SW 1271 (cell line): ENCODE data around the gene MARCHF7.
"Not testable (repeated sequence)": the region's sequence is repeated elsewhere in the genome, so short reads cannot be mapped to it uniquely, and the experiment has no call there.

Experiments
- DNase-seq, 2 experiments: peaks; one replicate each; lab custom pipeline; 2025; lab: John Stamatoyannopoulos, UW

Gene MARCHF7

DNA sequence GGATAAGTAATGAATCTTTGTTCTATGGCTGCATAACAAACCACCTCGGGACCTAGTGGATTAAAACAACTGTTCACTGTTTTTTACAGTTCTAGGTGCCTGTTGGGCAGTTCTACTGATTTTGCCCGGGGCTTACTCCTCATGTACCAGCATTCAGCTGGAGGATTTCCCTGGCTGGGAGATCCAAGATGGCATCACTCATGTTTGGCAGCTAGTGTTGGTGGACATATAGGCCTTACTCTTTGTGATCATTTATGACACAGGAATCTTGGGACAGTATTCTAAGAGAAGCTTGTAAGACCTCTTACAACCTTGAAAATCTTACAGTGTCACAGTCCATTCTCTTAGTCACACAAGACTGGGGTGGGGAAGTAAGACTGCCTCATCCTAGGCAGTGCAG lies 4.6 kb downstream of the MARCHF7 start:
- no peak for DNase-seq

DNA sequence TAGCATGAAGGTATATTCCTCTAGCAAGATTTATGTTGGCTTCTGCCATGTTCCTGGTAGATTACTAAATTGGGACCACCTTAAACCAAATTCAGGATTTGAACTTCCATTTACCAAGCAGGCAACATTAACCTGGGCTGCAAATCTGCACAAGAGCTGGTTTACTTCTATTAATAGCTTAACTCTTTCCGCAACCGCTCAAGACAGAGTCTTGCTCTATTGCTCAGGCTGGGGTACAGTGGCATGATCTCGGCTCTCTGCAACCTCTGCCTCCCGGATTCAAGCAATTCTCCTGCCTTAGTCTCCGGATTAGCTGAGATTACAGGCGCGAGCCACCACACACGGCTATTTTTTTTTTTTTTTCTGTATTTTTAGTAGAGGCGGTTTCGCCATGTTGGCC lies 8.4 kb downstream of the MARCHF7 start:
- DNase-seq, result no peak

DNA sequence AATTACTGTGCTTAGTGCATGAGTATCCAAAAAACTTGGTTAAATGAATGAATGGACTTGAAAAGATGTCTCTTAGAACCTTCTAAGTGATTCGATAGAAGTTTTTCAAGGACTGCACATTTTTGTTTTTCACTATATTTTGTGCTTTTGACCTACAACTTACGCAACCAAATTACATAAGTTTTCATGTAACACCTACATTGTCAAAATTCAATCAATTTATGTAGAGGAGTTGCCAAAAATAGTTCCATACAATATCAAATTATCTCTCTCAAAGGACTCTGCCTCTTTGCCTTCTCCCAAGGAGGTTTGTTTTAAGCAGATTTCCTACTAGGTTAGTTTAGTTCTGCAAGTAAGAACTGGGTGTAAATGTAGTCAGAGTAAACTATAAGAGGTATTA lies 10.3 kb downstream of the MARCHF7 start:
- no peak for DNase-seq

DNA sequence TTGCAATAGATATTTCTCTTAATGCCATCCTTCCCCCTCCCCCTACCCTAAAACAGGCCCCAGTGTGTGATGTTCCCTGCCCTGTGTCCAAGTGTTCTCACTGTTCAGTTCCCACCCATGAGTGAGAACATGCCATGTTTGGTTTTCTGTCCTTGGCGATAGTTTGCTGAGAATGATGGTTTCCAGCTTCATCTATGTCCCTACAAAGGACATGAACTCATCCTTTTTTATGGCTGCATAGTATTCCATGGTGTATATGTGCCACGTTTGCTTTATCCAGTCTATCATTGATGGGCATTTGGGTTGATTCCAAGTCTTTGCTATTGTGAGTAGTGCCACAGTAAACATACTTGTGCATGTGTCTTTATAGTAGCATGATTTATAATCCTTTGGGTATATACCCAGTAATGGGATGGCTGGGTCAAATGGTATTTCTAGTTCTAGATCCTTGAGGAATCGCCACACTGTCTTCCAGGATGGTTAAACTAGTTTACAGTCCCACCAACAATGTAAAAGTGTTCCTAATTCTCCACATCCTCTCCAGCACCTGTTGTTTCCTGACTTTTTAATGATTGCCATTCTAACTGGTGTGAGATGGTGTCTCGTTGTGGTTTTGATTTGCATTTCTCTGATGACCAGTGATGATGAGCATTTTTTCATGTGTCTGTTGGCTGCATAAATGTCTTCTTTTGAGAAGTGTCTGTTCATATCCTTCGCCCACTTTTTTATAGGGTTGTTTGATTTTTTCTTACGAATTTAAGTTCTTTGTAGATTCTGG lies 12.7 kb downstream of the MARCHF7 start:
- DNase-seq, result not testable (repeated sequence)

DNA sequence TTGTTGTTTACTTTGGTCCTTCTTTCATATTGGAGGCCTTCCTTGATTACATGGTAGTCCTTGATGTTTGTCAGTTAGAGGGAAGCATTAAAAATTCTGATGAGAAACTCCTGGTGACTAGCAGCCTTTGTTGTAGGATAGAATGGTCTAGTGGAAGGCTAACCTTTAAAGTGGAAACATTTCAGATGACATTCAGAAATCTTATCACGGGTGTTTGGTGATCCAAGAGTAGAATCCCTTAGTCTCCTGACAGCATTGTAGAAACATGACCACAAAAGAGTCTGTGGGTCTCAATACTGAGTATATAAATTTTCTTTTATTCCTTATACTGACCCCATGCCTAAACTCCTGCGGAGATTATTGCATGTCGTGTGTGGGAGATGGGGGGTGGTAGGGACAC lies 13.4 kb downstream of the MARCHF7 start:
- DNase-seq, result no peak

DNA sequence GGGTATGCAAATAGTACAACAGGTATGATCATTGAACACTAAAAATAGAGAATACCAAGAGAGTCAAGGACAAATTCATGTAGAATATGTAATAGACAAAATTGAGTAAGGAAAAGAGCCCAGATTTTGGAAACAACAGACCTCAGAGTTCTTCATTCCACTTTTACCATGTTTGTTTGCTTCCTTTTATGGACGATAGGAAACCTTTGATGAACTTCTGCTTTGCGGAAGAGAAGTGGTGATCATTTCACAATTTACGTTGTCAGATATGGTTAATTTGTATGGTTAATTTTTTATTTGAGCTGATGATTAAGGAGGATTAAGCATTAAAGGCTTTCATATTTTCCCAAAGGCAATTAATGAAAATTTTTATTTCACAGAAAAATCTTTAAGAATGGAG lies 16.3 kb downstream of the MARCHF7 start:
- DNase-seq, result no peak

DNA sequence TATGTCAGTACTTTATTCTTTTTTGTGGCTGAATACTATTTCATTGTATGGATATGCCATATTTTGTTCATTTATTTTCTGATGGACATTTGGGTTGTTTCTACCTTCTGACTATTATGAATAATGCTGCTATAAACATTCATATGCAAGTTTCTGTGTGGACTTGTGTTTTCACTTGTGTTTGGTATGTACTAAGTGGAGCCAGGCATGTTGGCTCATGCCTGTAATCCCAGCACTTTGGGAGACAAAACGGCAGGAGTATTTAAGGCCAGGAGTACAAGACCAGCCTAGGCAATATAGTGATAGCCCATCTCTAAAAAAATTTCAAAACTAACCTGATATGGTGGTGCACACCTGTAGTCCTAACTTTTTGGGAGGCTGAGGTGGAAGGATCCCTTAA lies 23.3 kb downstream of the MARCHF7 start:
- DNase-seq, result no peak

DNA sequence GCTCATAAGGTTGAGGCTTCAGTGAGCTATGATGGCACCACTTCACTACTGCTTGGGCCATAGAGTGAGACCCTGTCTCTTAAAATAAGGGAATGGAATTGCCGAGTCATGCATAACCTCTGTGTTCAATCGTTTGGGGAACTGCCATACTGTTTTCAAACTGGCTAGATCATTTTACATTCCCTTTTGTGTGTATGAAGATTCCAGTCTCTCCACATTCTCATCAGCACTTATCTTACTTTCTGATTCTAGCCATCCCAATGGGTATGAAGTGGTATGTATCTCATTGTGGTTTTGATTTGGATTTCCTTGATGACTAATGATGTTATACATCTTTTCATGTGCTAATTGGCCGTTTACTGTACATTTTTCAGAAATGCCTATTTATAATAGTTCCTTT lies 23.7 kb downstream of the MARCHF7 start:
- DNase-seq, result no peak

DNA sequence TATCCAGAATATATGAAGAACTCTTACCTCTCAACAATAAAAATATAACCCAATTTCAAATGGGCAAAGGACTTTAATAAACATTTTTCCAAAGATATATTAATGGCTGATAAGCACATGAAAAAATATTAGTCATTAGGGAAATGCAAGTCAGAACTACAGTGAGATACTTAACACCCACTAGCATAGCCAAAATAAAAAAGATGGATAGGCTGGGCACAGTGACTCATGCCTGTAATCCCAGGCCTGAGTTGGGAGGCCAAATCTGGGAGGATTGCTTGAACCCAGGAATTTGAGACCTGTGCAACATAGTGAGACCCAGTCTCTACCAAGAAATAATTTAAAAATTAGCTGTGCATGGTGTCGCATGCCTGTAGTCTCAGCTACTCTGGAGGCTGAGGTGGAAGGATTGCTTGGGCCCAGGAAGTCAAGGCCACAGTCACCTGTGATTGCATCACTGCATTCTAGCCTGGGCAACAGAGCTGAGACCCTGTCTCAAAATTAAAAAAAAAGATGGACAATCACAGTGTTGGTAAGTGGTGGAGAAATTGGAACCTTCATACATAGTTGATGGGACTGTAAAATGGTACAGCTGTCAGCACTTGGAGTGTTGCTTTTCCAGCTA lies 25.1 kb downstream of the MARCHF7 start:
- no peak for DNase-seq

DNA sequence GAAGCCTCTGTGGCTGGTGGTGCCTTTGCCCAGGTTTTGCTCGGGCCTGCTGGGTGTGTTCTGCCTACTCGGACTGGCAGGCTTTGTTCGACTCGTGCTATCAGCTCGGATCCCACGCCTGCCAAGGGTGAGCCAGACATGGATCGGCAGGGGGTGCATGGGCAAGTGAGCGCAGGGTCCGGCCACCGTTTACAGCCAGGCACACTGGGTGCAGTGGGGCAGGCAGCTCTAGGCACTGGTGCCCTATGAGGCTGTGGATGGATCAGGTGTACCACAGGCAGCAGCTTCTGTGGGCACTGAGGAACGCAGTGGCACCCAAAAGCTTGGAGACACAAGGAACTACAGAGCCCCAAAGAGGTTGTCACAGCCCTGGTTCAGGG lies 25.6 kb downstream of the MARCHF7 start:
- DNase-seq, result no peak

DNA sequence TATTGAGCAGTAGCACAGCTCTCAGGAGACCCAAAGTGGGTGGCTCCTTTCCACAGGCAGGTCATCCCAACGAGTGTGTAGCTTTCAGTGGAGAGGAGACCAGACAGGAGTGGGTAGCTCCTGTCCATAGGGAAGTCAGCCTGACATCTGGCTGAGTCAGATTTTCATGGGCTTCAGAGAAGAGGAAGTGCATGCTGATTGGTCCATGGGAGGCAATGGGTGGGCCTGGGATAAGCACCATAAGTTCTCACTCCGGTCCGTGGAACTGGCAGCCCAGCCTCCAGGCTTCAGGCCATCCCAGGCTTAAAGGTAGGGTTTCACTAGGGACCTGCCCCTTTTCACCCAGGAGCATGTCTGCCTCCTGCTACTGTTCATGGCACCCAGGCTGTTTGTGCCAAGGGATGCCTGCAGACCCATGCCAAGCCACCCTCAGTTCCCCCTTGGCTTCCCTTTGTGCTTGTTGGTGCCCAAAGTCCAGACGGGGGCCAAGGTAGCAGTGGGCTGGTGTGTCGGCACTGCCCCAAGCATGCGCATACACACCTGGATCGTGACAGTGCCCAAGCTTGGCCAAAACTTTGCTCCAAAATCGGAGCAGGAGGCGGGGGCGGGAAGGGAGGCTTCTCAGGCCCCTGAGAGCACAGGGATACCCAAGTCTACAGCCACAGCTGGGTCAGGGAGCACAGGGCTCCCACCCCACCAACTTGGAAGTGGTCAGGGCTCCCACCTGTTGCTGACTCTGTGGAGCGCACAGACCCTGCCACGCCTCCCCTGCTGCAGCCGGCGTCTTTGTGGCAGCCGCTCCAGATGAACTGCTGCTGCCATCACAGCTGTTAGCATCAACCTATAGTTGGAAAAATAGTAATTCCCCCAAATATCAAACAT lies 26.4 kb downstream of the MARCHF7 start:
- DNase-seq, result peak in 1 of 2 experiments; percentile 5

DNA sequence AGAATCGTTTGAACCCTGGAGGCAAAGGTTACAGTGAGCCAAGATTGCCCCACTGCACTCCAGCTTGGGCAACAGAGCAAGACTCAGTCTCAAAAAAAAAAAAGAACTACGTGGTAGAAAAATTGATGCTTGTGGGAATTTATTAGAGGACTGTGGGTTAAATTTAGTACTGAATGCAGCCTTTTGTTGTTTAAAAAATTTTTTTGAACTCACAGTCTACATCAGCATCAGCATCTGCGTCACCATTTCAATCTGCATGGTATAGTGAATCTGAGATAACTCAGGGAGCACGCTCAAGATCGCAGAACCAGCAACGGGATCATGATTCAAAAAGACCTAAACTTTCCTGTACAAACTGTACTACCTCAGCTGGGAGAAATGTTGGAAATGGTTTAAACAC lies 30.5 kb downstream of the MARCHF7 start:
- no peak for DNase-seq

DNA sequence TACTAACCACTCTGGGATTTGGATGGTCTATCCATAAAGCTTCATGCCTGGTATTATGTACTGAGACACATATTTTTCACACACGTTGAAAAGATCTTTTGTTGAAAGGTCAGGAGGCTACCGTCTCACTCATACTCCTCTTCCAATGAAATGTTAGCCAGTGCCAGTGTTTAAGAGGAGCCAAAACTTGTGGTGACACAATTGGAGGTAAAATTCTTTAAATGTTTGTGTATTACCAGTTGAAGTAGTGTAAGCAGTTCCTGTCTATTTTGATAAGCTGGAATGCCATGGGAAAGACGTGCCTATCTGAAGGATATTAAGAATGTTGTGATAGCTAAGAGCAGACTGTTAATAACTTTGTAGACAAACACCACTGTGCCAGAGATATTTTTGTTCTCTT lies 32.1 kb downstream of the MARCHF7 start:
- DNase-seq, result no peak

DNA sequence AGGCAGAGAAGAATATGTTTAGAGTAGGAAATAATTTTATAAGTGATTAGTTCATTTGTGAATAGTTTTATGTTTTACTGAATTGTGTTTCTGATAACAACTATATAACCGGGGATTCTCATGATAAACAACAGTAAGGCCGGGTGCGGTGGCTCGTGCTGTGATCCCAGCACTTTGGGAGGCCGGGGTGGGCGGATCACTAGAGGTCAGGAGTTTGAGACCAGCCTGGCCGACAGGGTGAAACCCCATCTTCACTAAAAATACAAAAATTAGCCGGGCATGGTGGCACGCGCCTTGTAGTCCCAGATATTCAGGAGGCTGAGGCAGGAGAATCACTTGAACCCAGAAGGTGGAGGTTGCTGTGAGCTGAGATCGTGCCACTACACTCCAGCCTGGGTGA lies 32.9 kb downstream of the MARCHF7 start:
- not testable (repeated sequence) for DNase-seq

DNA sequence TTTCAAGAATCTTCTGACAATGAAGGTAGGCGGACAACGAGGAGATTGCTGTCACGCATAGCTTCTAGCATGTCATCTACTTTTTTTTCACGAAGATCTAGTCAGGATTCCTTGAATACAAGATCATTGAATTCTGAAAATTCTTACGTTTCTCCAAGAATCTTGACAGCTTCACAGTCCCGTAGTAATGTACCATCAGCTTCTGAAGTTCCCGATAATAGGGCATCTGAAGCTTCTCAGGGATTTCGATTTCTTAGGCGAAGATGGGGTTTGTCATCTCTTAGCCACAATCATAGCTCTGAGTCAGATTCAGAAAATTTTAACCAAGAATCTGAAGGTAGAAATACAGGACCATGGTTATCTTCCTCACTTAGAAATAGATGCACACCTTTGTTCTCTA lies 35.8 kb downstream of the MARCHF7 start:
- no peak for DNase-seq

DNA sequence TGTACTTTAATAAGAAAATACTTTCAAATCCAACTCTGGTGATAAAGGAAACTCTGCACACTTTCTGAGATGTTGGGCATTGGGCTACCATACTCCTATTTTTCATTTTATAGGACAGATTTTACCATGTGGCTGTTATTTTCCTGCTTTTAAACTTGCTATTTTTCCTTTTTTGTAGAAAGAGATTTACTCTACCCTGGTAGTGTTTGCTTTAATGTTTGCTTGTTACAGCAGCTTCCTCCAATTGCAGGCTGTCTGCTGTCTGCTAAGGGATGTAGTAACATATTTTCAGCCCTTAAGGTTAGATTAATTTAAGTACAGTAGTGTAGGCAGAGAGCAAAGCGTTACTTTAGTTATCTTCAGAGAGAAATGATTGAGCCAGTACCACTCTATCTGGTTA lies 38.6 kb downstream of the MARCHF7 start:
- no peak for DNase-seq

DNA sequence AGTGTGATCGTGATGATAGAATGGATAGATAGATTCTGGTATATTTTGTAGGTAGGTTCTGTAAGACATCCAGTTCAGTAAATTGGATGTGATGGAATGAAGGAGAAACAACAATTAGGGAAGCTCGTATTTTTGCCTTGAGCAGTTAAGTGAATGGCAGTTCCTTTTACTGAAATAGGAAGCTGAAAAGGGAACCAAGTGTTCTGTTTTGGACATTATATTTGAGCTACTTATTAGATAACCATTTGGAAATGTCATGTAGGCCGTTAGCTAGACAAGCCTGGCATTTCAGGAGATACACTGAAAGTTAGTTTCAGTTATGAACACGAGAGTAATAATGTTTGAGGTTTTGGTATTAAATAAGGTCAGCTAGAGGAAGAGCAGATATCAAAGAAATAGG lies 41.5 kb downstream of the MARCHF7 start:
- DNase-seq, result no peak

DNA sequence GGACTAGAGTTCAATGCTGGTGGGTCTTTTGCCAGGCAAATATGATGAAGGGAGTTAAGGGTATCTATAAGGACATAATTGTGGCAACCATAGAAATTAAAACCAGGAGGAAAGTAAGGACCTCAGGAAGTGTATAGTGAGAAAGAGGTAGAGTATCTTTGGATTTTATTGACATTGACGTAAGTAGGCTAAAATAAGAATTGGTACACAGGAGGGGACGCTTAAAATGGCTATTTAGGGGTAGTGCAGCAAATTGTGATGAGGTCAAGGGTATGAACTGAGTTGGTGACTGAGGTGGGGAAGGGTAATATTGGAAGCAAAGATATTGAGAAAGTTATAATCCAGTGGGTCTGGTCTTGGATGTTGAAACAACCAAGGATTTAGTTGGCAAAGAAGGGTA lies 42.7 kb downstream of the MARCHF7 start:
- DNase-seq, result no peak

DNA sequence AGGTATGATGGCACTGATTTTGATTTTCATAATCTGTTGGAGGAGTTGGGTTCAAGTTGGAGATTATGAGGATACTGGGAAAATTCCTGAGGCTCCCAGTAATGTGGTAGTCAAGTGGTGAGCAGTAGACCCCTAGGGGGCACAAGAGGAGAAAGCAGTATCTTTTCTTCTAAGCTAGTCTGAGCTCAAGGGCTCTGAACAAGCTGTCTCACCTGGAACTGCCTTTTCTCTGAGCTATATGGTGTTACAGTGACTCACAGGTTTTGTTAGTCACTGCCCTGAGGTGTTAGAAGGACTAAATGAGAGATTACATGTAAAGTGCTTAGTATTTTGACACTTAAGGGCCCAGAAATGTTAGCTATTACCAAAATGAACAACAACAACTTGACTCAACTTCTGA lies 43.5 kb downstream of the MARCHF7 start:
- peak; percentile 65 to 80 for DNase-seq

DNA sequence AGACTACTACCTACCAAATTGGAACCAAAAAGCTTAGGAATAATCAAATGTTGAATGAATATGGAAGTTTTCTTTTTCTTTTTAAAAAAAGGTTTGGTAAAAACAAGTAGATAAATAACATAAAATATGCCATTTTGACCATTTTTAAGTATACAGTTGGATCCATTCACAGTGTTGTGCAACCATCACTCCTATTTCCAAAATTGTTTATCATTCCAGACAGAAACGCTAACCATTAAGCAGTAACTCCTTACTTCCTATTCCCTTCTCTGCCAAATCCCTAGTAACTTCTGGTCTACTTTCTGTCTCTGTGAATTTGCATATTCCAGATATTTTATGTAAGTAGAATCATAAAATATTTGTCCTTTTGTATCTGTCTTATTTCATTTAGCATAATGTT lies 45.9 kb downstream of the MARCHF7 start:
- DNase-seq, result no peak

DNA sequence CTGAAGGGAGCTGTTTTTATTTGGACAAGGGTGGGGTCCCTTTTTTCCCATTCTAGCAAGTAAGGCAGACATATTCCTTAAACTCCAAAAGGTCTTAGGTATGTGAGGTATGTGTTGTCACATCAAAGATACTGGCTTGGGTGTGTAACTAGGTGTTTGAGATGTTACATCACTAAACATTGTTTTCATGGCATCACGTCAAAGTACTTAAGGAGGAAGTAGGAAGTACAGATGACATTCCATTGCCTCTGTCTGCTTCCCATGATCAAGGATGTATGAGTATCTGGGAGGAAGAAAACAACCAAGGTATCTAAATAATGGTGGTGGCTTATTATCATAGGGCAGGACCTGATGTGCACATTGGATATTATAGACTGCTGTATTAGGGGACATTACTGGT lies 46.4 kb downstream of the MARCHF7 start:
- peak in 1 of 2 experiments; percentile 39 for DNase-seq

DNA sequence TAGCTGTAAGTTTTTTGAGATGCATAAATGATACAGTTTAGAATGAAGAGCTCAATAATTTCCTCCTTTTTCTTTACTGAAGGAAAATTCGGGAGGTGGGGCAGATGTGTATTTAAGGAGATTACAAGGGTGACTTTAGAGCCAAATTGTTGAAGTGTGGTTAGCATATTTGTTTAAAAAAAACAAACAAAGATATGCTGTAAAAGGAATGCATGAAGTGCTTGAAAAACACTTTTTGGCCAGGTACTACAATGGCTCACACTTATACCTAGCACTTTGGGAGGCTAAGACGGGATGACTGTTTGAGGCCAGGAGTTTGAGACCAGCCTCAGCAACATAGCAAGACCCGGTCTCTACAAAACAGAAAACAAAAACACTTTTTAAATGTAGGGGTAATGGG lies 47.3 kb downstream of the MARCHF7 start:
- no peak for DNase-seq

DNA sequence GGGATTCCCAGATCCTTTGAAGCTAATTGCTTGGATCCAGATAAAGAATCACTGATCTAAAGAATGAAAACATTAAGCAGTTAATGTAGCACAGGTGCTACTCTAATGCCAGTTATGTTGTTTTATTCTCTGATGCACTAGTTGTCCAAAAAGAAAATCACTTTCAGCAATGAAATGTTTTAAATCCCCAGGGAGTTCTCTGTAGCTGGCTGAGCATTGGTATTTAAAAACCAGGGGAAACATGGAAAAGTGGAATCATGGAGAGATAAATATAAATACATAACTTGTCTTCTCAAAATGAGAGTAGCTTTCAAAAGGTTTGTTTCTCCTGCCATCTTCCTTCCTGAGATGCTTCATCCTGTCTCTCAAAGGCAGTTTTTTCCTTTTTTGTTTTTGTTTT lies 48.0 kb downstream of the MARCHF7 start:
- DNase-seq, result no peak
